SU-DHL-6 (cell line): Measurements from ENCODE around the gene MYO15A.

ENCODE experiments used
- H2AFZ ChIP-seq: fragments of 200-600 bp; sonication (generic); 2 replicates; pipeline ENCODE4 v1.6.1; 2014; ENCODE audit warnings: low read depth, mild to moderate bottlenecking, moderate library complexity, mixed read lengths, antibody characterized with exemption, low read length; ENCODE audit not compliant: severe bottlenecking
- H3F3A ChIP-seq: fragments of 200-600 bp; shearing (Covaris generic); 2 replicates; pipeline ENCODE4 v1.6.0; 2016; ENCODE audit warnings: antibody characterized with exemption, mild to moderate bottlenecking; ENCODE audit not compliant: insufficient read depth
- H3K27ac ChIP-seq: fragments of 200-600 bp; sonication (generic); 2 replicates; pipeline ENCODE4 v1.5.1; 2016; ENCODE audit warnings: low read depth, mild to moderate bottlenecking, low read length, moderate library complexity, mixed read lengths
- H3K27me3 ChIP-seq: fragments of 200-600 bp; sonication (generic), shearing (Covaris generic); 2 replicates; pipeline ENCODE4 v1.6.0; 2014; ENCODE audit warnings: mild to moderate bottlenecking, low read length
- H3K36me3 ChIP-seq: fragments of 200-600 bp; sonication (generic); 2 replicates; pipeline ENCODE4 v1.6.1; 2014; ENCODE audit warnings: mild to moderate bottlenecking, low read length, mixed read lengths
- H3K4me2 ChIP-seq: fragments of 300-600, 200-600 bp; shearing (Covaris generic), sonication (generic); 2 replicates; pipeline ENCODE4 v1.6.0; 2014; ENCODE audit warnings: low read length, low read depth, mild to moderate bottlenecking; ENCODE audit not compliant: poor library complexity, severe bottlenecking
- H3K4me3 ChIP-seq: fragments of 200-600 bp; sonication (generic); 2 replicates; pipeline ENCODE4 v1.5.1; 2014; ENCODE audit warnings: antibody characterized with exemption, low read length, mild to moderate bottlenecking, mixed read lengths; ENCODE audit not compliant: insufficient read depth, poor library complexity, severe bottlenecking
- H3K79me2 ChIP-seq: fragments of 200-600 bp; sonication (generic); 2 replicates; pipeline ENCODE4 v1.6.1; 2014; ENCODE audit warnings: mild to moderate bottlenecking, low read length, moderate library complexity; ENCODE audit not compliant: insufficient read depth
- H3K9ac ChIP-seq: fragments of 200-600 bp; sonication (generic); 2 replicates; pipeline ENCODE4 v1.7.0; 2014; ENCODE audit warnings: mild to moderate bottlenecking, low read length
- H3K9me2 ChIP-seq: fragments of 200-600 bp; sonication (generic); replicated peaks from 2 replicates; pipeline ENCODE4 v1.6.1; 2014; ENCODE audit warnings: low read length; ENCODE audit not compliant: insufficient read depth
- H3K9me3 ChIP-seq: fragments of 200-600 bp; sonication (generic); 2 replicates; pipeline ENCODE4 v1.6.1; 2014; ENCODE audit warnings: low read length, mixed read lengths; ENCODE audit not compliant: insufficient read depth
- H4K20me1 ChIP-seq: fragments of 200-600 bp; sonication (generic); 2 replicates; pipeline ENCODE4 v1.6.1; 2014; ENCODE audit warnings: low read depth, mild to moderate bottlenecking, antibody characterized with exemption, low read length, moderate library complexity, mixed read lengths
- EZH2phosphoT487 ChIP-seq: fragments of 200-600 bp; sonication (generic), shearing (Covaris generic); conservative IDR thresholded peaks from 2 replicates; pipeline ENCODE4 v1.6.1; 2018; ENCODE audit warnings: mild to moderate bottlenecking, antibody characterized with exemption, low read length, moderate library complexity, mixed read lengths
- TF ChIP-seq, protein P1 (sequence below): fragments of 200-600 bp; sonication (generic); IDR thresholded peaks from one replicate; pipeline ENCODE4 v1.5.1; 2017; ENCODE audit warnings: antibody characterized with exemption, mild to moderate bottlenecking, low read length, moderate library complexity; ENCODE audit not compliant: insufficient read depth, poor library complexity, severe bottlenecking

MYO15A gene

GRCh38 chr17:18121144-18121910 lies 12.8 kb downstream of the MYO15A start:
- H3K36me3 ChIP-seq: no peaks in the 10 kb centered on the region
- no peaks in the 10 kb centered on the region for H4K20me1 ChIP-seq
- H3K4me3 ChIP-seq: no peak overlapping the region
- no peaks in the 10 kb centered on the region for H3K27me3 ChIP-seq
- H3F3A ChIP-seq: no peaks in the 10 kb centered on the region
- H2AFZ ChIP-seq: no peak overlapping the region
- H3K9ac ChIP-seq: no peak overlapping the region
- H3K79me2 ChIP-seq: no peaks in the 10 kb centered on the region
- TF ChIP-seq, protein P1, sequence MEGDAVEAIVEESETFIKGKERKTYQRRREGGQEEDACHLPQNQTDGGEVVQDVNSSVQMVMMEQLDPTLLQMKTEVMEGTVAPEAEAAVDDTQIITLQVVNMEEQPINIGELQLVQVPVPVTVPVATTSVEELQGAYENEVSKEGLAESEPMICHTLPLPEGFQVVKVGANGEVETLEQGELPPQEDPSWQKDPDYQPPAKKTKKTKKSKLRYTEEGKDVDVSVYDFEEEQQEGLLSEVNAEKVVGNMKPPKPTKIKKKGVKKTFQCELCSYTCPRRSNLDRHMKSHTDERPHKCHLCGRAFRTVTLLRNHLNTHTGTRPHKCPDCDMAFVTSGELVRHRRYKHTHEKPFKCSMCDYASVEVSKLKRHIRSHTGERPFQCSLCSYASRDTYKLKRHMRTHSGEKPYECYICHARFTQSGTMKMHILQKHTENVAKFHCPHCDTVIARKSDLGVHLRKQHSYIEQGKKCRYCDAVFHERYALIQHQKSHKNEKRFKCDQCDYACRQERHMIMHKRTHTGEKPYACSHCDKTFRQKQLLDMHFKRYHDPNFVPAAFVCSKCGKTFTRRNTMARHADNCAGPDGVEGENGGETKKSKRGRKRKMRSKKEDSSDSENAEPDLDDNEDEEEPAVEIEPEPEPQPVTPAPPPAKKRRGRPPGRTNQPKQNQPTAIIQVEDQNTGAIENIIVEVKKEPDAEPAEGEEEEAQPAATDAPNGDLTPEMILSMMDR: no peak
- TF ChIP-seq EZH2phosphoT487: no peak
- H3K27ac ChIP-seq: no peak overlapping the region
- no peaks in the 10 kb centered on the region for H3K9me3 ChIP-seq
- no peaks in the 10 kb centered on the region for H3K9me2 ChIP-seq
- no peak overlapping the region for H3K4me2 ChIP-seq

DNA sequence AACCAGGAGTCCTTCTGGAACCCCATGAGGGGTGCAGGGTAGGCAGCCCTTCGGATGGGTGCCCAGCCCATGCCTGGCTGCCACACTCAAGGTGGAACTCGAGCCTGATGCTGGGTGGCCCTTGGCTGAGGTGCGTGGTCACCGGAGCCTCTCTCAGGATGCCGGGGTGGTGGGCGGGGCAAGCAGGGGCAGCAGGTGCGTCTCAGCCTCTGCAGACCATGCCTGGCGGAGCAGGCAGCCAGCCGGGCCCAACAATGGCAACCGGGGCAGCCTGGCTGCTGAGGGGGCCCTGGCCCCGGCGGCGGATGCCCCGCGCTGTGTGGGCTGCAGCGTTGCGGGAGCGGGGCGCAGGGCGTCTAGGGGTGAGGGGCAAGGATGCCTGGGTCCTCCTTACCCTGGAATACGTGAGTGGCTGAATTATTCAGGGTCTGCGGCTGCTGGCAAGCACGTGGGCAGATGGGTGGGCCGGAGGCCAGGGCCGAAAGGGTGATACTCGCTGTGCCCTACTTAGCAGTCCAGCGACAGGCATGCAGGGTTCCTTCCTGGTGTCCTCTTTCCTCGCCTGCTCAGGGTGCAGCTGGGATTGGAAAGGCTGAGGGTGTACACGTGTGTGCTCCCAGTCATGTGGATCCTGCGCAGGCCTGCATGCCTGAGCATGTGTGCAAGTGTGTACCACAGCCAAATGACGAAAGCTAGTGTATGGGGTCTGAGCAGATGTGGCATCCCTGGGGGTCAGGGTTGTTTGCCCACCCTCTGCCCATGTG lies 14.6 kb downstream of the MYO15A start:
- H3K27me3 ChIP-seq: no peaks in the 10 kb centered on the region
- no peaks in the 10 kb centered on the region for H3K36me3 ChIP-seq
- no peak overlapping the region for H3K27ac ChIP-seq
- no peaks in the 10 kb centered on the region for H3K9me3 ChIP-seq
- no peaks in the 10 kb centered on the region for H3F3A ChIP-seq
- H3K4me2 ChIP-seq: no peak overlapping the region
- H2AFZ ChIP-seq: no peak overlapping the region
- TF ChIP-seq, protein P1: no peak
- no peak for TF ChIP-seq EZH2phosphoT487
- no peaks in the 10 kb centered on the region for H3K79me2 ChIP-seq
- H3K9me2 ChIP-seq: no peaks in the 10 kb centered on the region
- H4K20me1 ChIP-seq: no peaks in the 10 kb centered on the region
- no peak overlapping the region for H3K9ac ChIP-seq
- H3K4me3 ChIP-seq: no peak overlapping the region

GRCh38 chr17:18124345-18125126 lies 16.0 kb downstream of the MYO15A start:
- no peak overlapping the region for H2AFZ ChIP-seq
- H3K4me2 ChIP-seq: no peak overlapping the region
- no peaks in the 10 kb centered on the region for H3F3A ChIP-seq
- TF ChIP-seq, protein P1: no peak
- no peak for TF ChIP-seq EZH2phosphoT487
- no peaks in the 10 kb centered on the region for H3K36me3 ChIP-seq
- no peaks in the 10 kb centered on the region for H4K20me1 ChIP-seq
- no peaks in the 10 kb centered on the region for H3K27me3 ChIP-seq
- H3K9me2 ChIP-seq: no peaks in the 10 kb centered on the region
- no peaks in the 10 kb centered on the region for H3K79me2 ChIP-seq
- no peak overlapping the region for H3K9ac ChIP-seq
- no peak overlapping the region for H3K4me3 ChIP-seq
- H3K27ac ChIP-seq: no peak overlapping the region
- no peaks in the 10 kb centered on the region for H3K9me3 ChIP-seq
